HG03066 (cell line): Measurements from ENCODE around the gene POU2F3.

Source experiments
- ATAC-seq: cut with Tn5 transposase; IDR thresholded peaks from one replicate; pipeline ENCODE4 v1.9.1; 2021; ENCODE audit warnings: low read depth; ENCODE audit not compliant: unreplicated experiment

POU2F3 gene

DNA sequence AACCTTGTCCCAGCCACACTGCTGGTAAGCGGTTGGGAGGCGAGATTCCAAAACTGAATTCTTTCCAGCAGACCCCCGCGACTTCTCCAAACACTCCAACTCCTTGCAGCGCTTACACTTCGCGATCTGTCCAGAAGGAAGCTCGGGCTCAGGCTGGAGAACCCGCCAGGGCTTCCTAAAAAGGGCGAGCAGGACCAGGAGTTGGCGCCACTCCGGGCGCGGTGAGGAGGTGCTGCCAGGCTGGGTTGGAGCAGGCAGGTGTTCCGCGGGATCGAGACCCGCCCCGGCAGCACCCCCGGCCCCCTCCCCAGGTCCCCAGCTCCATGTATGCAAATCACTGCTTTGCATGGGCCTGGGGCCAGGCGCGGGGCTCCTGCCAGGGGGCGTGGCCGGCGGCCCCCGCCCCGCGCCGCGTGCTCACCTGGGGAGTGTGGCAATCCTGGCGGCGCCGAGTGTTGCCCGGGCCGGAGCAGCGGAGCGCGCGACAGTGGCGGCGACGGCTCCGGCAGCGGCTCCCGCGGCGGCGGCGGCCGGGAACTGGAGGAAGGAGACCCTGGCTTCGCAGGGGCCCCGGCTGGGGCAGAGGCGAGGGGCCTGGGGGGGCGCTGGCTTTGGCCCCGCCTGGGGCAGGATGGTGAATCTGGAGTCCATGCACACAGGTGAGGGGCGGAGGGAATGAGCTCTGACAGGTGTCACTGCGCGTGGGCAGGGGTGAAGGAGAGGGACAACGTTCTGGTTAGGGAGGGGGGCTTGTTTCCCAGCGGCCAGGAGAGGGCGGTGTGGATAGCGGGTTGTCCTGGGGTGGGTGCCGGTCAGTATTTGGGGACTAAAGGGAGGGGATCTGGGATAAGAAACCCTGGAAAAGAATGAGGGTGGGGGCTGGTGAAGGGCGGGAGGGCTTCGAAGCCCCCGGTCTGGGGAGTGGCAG is at the start of gene POU2F3:
POU2F3 (plus strand) TSS at position 428 of the 928 bp plus-strand sequence; CDS start at position 632, 204 bp downstream.
- no peak for ATAC-seq

DNA sequence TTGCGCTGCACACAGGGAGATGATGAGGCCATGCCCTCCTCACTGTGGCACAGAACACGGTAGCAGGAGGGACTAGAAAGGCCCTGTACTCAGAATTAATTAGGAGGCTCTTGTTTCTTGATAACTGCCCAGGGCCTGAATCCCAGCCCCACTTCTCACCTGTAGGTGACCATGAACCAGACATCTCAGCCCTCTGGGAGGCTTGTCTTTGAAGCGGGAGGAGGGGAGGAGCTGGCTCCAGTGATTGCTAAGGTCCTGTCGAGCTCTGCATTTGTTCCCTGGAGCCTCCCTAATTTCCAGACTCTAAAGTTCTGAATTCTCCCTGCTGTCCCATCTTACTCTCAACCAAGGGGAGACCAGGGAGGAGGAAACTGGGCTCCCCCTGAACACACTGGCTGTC is 48.9 kb upstream of the POU2F3 start:
- no peak for ATAC-seq

DNA sequence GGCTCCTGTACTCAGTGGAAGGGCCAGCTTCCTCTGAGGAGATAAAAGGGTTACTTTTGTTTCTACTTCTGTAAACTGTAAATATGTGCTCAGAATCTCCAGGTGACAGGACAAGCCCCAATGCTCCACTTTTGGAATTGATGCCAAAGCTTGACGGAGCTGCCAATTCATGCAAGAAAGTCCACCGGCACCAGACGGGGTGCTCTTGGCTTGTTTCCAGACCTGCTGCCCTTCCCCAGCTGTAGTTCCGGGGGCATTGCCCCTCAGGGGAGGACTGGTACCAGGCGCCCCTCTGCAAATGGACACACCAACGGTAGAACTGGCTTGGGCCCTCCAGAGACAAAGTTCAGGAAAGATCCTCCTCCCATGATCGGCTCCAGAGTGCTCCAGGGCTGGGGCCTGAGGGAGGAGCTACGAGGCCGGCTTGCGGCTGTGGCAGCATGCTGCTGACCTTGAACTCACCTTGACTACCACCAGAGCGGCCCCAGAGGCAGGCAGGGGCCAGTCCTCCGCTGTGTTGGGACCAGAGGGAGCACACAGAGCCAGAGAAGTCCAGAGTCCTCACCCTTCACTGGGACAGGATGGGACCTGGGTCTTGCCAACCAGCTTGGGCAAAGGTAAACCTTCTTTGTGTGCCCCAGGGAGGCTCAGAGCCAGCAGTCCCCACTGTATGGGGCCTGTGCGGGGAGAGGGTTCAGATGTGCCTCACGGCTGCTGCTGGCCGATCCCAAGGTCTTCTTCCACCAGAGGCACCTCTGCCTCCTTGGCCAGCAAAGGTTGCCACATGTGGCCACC is 46.9 kb upstream of the POU2F3 start:
- no peak for ATAC-seq

DNA sequence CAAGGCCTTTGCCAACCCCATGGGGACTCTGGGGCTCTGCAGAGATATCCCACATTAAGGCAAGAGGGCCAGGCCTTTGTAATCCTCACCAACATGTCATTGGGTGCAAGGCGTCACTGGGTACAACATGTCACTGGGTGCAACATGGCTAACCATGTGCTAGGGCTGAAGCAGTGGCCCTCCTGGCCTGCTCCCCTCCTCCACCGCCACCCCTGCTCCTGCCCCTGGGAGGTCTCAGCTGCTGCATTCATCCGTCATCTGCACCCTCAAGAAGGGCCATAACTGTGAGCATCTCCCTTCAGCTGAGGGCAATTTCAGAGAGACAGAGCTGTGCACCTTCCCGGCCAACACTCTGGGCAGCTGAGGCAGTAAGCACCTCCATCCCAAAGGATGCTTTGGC is 45.8 kb upstream of the POU2F3 start:
- ATAC-seq: no peak

DNA sequence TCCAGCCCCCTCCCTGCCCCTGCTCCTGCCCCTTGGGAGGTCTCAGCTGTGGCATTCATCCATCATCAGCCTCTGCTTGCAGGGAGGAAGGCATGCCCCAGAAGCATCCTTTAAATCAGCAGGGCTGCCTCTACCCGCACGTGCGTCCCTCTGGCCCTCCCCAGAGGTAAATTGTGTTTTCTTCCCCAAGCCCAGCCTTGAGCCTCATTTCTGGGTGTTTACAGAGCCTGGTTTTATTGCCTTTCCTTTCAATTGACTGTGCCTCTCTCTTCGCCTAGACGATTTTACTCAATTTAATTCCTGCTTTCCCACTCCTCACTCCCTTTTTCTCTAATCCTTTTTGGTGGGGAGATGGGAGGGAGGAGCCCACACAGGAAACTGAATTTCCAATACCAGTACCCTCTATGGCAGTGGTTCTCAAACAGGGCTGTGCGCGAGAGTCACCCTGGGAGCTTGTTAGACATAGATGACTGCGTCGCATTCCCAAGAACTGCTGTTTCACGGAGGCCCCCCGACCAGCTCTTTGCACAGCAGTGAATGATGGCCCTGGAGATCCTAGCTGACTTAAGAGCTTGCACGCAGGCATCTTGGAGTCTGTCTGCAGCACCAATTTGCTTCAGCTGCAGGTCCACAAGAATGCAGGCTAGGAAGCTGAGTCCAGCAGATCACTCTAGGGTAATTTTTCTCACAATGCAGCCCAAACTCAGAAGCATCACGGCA is 44.2 kb upstream of the POU2F3 start:
- ATAC-seq: no peak

DNA sequence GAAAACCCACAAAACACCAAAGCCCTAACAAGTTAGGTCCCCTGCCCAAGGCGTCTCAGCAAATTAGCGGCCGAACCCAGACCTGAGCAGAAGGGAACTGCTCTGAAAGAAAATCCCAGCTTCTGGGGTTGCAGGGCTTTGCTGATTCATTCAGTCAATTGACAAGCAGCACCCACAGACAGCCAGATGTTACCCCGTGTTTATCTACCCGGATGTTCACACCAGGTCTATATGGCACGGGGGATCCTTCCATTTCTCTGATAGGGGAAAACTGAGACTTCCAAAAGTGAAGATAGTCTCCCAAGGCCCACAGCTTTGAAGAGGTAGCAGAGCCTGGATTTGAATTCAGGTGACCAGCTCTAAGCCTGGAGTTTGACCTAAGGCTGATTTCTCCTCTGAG is 43.1 kb upstream of the POU2F3 start:
- ATAC-seq: no peak

DNA sequence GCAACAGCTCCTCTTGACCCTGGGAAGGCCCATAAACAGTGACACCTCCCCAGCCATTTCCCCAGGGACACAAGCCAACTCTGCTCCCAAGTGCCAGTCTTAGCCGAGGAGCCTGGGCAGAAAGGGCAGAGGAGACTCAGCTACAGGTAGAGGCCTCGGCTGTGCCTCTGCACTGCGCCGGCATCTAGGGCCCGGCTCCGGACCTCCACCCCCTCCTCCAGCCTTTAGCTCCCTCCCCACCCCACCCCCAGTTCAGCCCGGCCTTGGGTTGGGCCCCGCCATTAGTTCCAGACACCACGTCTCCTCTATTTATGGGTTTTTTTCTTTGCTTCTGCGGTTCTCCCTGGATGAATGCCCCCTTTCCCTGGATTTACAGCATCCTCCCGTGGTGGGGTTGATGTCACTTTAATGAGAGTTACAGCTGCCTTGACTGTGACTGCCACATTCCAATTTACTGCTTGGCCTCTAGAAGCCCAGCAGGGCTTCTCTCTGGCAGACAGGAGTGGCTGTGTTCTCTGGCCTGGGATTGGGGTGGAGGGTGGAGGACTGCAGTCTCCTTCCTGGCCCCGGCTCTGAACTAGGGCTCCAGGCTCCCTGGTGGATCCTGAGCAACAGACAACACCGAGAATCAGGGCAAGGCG is 42.6 kb upstream of the POU2F3 start:
- ATAC-seq: no peak

DNA sequence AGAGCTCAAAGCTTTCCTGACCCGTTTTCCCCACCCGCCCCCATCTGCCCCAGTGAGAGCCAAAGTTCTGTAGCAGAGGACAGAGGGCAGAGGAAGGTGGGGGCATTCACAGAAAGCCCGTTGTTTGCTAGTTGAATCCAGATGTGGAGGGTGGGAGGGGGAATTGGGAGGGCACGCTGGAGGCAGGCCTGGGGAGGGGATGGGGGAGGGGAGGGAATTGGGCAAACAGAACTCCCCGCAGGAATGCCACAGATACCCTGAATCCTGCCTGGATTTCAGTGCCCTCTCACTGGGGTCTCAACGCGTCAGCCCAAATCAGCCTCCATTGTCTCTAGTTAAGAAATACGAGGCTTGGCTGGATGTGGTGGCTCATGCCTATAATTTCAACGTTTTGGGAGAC is 42.0 kb upstream of the POU2F3 start:
- ATAC-seq: no peak

DNA sequence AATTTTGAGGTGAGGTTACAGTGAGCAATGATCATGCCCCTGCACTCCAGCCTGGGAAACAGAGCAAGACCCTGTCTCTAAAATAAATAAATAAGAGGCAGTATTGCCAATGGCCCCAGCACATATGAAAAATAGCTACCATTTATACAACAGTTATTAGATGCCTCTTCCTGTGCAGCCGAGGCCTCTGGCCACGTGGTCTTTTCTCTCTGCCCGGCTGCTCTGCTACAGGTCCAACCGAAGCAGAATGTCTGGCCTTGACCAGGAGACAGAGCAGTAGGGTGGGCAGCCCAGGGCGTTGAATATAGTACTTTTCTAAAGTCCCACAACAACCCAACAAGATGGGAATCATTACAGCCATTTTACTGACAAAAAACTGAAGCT is 41.5 kb upstream of the POU2F3 start:
- ATAC-seq: no peak

DNA sequence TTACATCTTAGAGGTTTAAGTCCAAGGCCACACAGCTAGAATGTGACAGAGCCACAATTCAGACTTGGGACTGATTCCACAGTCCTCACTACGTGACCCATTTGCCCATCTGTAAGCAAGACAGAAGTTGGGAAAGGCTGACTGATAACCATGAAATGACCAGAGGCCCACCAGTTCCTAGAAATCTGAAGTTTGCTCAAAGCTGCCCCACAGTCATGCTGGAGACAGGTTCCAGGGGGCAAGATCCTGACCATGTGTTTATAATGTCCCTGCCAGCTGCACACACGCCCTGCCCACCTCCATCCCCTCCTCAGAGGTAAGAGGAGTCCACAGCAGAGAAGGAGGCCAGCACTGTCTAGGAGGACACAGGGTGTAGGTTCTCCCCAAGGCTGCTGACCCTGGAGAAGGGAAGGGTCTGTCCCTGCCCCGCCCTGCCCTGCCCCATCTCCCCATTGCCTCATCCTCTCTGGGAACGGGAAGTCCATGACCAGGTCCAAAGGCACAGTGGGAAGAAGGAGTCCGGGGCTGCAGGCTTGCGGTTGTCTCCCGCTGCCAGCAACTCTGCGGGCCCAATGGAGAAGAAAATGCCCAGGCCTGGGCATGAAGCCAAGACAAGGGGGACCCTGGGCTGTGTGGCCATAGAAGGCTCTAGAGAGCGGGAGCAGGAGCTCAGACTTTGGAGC is 41.0 kb upstream of the POU2F3 start:
- no peak for ATAC-seq

DNA sequence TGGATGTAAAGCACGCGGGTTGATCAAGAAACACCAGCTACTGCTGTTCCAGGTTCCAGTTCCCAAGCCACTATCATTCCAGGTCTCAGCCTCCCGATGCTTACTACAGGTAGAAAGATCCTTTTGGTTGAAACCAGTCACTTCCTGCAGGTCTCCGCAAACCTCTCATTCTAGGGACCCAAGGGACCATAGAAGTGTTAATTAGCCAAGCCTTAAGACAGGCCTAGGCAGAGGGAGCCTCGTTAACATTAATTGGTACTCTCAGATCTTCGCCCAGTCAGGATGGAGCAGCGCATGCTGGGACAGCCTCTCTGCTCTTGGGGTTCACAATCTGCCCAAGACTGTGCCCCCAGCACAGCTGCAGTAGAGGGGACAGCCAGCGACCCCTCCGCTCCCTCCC is 40.3 kb upstream of the POU2F3 start:
- no peak for ATAC-seq

DNA sequence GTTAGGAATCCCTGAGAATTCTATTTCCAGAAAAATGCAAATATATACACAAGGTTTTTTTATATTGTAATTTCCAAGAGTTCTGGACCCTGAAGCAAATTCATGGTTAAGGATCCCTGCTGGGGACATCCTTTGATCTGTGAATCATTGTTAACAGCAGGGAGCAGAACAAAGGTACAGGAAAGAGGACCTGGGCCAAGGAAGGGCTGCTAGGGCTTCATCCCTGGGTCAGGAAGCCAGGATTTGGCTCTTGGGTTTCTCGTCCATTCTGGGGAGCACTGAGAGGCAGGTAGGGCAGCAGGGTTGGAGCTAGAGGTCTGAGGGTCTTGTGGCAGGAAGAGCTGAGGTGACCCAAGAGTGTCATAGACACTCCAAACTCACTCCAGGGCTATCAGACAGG is 39.3 kb upstream of the POU2F3 start:
- no peak for ATAC-seq

DNA sequence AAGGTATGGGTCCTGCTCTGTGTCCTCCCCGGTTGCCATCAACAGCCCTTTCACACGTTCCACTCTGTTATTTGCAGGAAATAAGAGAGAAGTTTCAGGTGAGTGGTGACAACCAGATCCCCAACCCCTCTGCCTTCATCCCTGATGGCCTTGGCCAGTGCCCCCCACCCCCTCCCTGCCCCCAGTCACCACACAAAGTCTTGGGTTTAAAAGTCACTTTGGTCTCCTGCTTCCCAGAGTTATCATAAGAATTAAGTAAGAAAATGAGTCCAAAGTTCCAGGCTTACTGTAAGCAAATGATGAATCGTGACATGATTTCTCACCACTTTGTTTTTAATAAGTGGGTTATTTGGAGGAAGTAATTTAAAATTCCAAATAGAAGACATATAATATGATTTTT is 38.3 kb upstream of the POU2F3 start:
- ATAC-seq: no peak

DNA sequence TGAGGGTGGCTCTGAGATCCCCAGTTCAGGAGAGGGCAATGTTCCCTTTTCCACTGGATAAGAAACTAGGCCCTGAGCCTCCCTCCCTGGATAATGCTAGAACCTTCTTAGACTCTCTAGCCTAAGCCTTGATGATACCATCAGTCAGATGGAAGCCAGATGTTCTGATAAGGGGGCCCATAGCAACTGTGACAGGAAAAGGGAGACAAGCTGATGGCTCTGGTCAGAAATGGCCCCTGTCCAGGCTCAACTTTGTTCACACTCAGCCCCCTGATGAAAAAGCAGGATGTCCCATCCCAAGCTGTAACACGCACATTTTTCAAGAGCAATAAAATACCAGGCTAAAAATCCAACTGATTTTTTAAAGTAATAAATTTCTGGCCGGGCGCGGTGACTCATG is 36.3 kb upstream of the POU2F3 start:
- ATAC-seq: no peak

DNA sequence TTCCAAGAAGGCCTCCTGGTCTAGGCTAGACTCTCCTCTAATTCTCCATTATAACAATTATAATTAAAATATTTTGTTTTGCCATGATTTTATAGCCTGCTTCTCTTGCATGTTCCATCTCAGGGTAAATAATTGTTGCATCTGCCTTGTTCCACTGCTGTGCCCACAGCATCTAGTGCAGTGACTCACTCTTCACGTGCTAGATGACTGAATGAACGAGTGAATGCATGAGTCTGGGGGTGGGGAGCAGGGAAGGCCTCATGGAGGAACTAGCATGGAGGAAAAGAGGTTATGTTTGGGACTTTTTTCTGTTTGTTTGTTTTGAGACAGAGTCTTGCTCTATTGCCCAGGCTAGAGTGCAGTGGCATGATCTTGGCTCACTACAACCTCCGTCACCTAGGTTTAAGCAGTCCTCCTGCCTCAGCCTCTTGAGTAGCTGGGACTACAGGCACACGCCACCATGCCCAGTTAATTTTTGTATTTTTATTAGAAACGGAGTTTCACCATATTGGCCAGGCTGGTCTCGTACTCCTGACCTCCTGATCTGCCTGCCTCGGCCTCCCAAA is 34.3 kb upstream of the POU2F3 start:
- ATAC-seq: no peak

DNA sequence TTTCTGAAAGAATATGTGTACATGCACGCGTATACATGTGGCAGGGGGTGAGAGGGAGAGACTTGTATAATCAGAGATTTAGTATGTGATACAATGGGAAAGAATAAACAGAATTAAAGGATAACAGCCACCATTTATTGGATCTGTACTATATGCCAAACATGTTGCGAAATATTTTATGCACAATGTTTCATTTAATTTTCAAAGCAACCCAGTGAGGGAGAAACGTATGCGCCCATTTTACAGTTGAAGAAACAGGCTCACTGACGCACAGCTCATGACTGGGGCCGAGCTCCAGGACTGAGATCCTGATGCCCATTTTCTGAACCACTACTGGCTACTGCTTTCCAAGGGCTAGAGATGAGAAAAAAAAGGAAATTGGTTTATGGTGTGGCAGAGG is 32.4 kb upstream of the POU2F3 start:
- ATAC-seq: no peak

DNA sequence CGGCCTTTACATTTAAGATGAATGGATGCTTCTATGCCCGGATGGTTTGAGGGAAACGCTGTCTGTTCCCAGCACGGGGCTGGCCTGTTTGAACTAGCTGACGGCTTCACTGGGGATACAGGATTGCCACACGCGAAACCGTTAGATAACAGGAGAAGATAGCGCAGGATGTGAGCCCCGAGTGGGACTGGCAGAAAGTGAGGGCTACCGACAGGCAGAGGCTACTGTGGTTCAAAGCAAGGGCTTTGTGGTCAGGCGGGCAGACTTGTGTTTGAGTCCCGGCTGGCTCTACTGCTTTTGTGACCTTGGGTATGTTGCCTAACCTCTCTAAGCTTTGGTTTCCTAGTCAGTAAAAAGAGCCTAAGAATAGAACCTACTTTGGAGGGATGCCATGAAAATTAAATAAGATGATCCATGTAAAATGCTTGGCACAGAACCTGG is 31.9 kb upstream of the POU2F3 start:
- ATAC-seq: no peak

DNA sequence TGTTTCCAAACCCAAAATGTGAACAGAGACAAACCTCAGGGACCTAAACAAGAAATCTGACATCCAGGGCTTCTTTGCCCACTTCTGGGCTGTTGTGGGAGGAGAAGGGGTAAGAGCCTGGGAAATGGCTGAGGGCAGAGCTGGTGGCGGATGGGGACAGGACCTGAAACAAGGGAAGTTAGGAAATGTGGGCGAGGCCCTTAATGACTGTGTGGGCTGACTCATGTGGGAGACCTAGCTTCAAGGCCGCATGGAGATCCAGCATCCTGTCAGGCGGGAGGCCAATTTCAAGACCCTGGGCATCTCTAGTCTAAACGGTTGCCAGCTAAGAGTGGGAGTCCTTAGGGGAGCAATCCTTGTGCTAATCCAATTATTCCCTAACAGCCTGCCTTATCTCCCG is 31.2 kb upstream of the POU2F3 start:
- ATAC-seq: no peak

DNA sequence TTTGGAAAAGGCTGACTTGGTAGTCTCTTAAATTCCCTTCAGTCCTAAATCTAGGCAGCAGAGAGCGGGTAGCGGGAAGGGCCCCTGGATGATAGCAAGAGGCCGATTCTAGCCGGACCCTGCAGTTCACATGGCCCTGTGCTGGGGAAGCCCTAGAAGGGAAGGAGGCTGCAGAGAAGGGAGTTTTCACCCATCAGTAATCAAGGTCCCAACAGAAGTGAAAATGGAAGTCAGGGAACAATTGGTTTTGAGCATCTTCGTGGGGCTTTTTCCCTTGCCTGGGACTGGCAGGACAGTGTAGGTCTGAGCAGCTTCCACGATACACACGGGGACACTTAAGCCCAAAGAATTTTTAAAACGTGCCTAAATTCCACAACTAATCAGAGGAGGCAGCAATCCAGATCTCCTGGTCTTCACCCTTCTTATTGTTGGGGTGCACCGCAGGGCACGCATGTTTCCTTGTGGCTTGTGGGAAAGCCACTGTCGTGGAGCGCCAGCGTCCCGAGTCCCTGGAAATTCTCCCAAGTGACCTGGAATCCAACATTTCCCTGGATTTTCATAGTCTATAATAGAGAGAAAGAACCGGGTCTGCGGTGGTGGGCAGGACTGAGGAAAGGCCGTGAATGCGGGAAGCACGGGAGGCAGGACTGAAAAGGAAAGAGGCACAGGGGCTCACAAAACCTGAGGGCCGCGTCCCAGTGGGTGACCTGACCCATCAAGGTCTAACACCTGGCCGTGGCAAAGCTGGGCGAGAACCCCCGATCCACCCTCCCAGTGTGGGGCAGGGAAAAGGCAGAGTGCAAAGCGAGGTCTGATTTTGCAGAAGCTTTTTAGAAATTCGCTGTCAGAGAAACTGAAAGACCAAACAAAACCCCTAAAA is 30.0 kb upstream of the POU2F3 start:
- ATAC-seq: no peak
